SK-N-SH (cell line): ENCODE data around the gene DUXB. TPM values are rescaled to one million over a fixed set of nuclear protein-coding genes. Genes with fewer than 3 reads are reported as not detected.

ENCODE experiments used
- CTCF ChIA-PET: fragments of 300-600, 350-600 bp; formaldehyde crosslinking; extraction: SDS; loops from one replicate; lab custom pipeline; 2021; lab: Yijun Ruan, JAX
- POLR2A ChIA-PET: fragments of 350-600 bp; sonication (Branson Sonifier 250); formaldehyde crosslinking; extraction: SDS; loops from one replicate; lab custom pipeline; 2020; ENCODE audit warnings: antibody characterized with exemption, inconsistent platforms; lab: Yijun Ruan, JAX
- DNase-seq: peaks from one replicate; pipeline ENCODE4 v3.0.0; 2012
- H2AFZ ChIP-seq: fragments of 200-600 bp; sonication (generic); 2 replicates; pipeline ENCODE4 v1.8.1; 2016; ENCODE audit warnings: antibody characterized with exemption, mild to moderate bottlenecking, low read depth
- H3F3A ChIP-seq: fragments of 200-600 bp; sonication (generic); replicated peaks from 2 replicates; pipeline ENCODE3; 2016; ENCODE audit warnings: antibody characterized with exemption, mild to moderate bottlenecking; ENCODE audit not compliant: insufficient read depth
- H3K27ac ChIP-seq, 2 experiments: fragments of 200-500 bp in 1 of 2; fragments of 200-600 bp in 1 of 2; sonication (Bioruptor generic) in 1 of 2; sonication (generic), shearing (Covaris generic) in 1 of 2; 2 replicates each; pipeline versions ENCODE4 v1.5.1 to v1.6.1; 2014 to 2016; ENCODE audit warnings: low read depth in 2 of 2, inconsistent platforms in 1 of 2, low read length in 1 of 2, mild to moderate bottlenecking in 1 of 2, mixed read lengths in 1 of 2
- H3K27me3 ChIP-seq: fragments of 200-600 bp; sonication (generic), shearing (Covaris generic); 2 replicates; pipeline ENCODE4 v1.6.1; 2016; ENCODE audit warnings: mixed run types; ENCODE audit not compliant: insufficient read depth
- H3K36me3 ChIP-seq, 2 experiments: fragments of 200-500 bp in 1 of 2; fragments of 200-600 bp in 1 of 2; sonication (Bioruptor generic) in 1 of 2; sonication (generic) in 1 of 2; replicated peaks in 1 of 2; 2 replicates each; pipeline versions ENCODE3 to v1.5.1; 2014 to 2016; ENCODE audit warnings: low read length in 1 of 2, mild to moderate bottlenecking in 1 of 2; ENCODE audit not compliant: insufficient read depth in 2 of 2, control insufficient read depth in 1 of 2
- H3K4me1 ChIP-seq, 2 experiments: fragments of 200-500 bp in 1 of 2; fragments of 200-600 bp in 1 of 2; sonication (Bioruptor generic) in 1 of 2; sonication (generic), shearing (Covaris generic) in 1 of 2; 2 replicates each; pipeline versions ENCODE4 v1.5.1 to v1.6.1; 2014 to 2016; ENCODE audit warnings: low read depth in 1 of 2, low read length in 1 of 2, mixed run types in 1 of 2; ENCODE audit not compliant: insufficient read depth in 2 of 2, control insufficient read depth in 1 of 2
- H3K4me2 ChIP-seq: fragments of 200-600 bp; sonication (generic), shearing (Covaris generic); 2 replicates; pipeline ENCODE4 v1.6.1; 2017; ENCODE audit warnings: mixed run types
- H3K4me3 ChIP-seq, 2 experiments: fragments of 200-500 bp in 1 of 2; fragments of 200-600 bp in 1 of 2; sonication (Bioruptor generic) in 1 of 2; sonication (generic), shearing (Covaris generic) in 1 of 2; 2 replicates each; pipeline versions ENCODE4 v1.5.1 to v1.8.1; 2014 to 2016; ENCODE audit warnings: low read depth in 2 of 2, inconsistent platforms in 1 of 2, low read length in 1 of 2, mild to moderate bottlenecking in 1 of 2, mixed read lengths in 1 of 2, moderate library complexity in 1 of 2
- H3K79me2 ChIP-seq: fragments of 200-600 bp; sonication (generic); 2 replicates; pipeline ENCODE4 v1.8.1; 2017; ENCODE audit warnings: mild to moderate bottlenecking; ENCODE audit not compliant: insufficient read depth
- H3K9ac ChIP-seq: fragments of 200-600 bp; sonication (generic); 2 replicates; pipeline ENCODE4 v1.6.1; 2017; ENCODE audit warnings: mixed run types
- H3K9me2 ChIP-seq: fragments of 200-600 bp; sonication (generic); 2 replicates; pipeline ENCODE4 v1.6.1; 2017; ENCODE audit warnings: mixed run types
- H3K9me3 ChIP-seq: fragments of 200-600 bp; sonication (generic); 2 replicates; pipeline ENCODE4 v1.6.1; 2017; ENCODE audit warnings: mixed run types, mild to moderate bottlenecking, moderate library complexity
- H4K20me1 ChIP-seq: fragments of 200-600 bp; sonication (generic); 2 replicates; pipeline ENCODE4 v1.6.1; 2017; ENCODE audit warnings: mild to moderate bottlenecking, mixed run types; ENCODE audit not compliant: insufficient read depth
- EZH2phosphoT487 ChIP-seq: fragments of 200-600 bp; sonication (generic); IDR thresholded peaks from 2 replicates; pipeline ENCODE4 v1.6.1; 2017; ENCODE audit warnings: low read depth, mixed run types, mild to moderate bottlenecking, antibody characterized with exemption, moderate library complexity, borderline replicate concordance
- FOSL2 ChIP-seq: IDR thresholded peaks from 2 replicates; pipeline ENCODE4 v1.4.0; 2012; ENCODE audit warnings: low read depth, mild to moderate bottlenecking, moderate library complexity, borderline replicate concordance
- FOXM1 ChIP-seq: IDR thresholded peaks from 2 replicates; pipeline ENCODE4 v1.4.0; 2012; ENCODE audit warnings: low read depth, mild to moderate bottlenecking
- JUND ChIP-seq: IDR thresholded peaks from 2 replicates; pipeline ENCODE4 v1.4.0; 2012
- NFIC ChIP-seq: IDR thresholded peaks from 2 replicates; pipeline ENCODE4 v1.4.0; 2012; ENCODE audit warnings: borderline replicate concordance
- PBX3 ChIP-seq: IDR thresholded peaks from 2 replicates; pipeline ENCODE4; 2012
- SIN3A ChIP-seq: IDR thresholded peaks from 2 replicates; pipeline ENCODE4 v1.6.1; 2012; ENCODE audit warnings: low read depth, mild to moderate bottlenecking, low read length, moderate library complexity, borderline replicate concordance
- SMC3 ChIP-seq: IDR thresholded peaks from 2 replicates; pipeline ENCODE4 v1.6.1; 2012; ENCODE audit warnings: low read depth, low read length, improper control_type of control experiment
- USF1 ChIP-seq: IDR thresholded peaks from 2 replicates; pipeline ENCODE4 v1.4.0; 2012; ENCODE audit warnings: low read depth, borderline replicate concordance
- USF2 ChIP-seq: fragments of 150-350 bp; IDR thresholded peaks from 2 replicates; pipeline ENCODE4 v1.6.1; 2017; ENCODE audit warnings: antibody characterized with exemption, low read length, low read depth, borderline replicate concordance
- YY1 ChIP-seq: IDR thresholded peaks from 2 replicates; pipeline ENCODE4 v1.4.0; 2012; ENCODE audit warnings: low read depth, mild to moderate bottlenecking
- WGBS: methylation state at CpG from one replicate; pipeline ENCODE4 v1.1.6; 2017; ENCODE audit warnings: low lambda C conversion rate; 5-methylcytosine and 5-hydroxymethylcytosine counted together
- polyA plus RNA-seq, 3 experiments: library from polyadenylated mRNA; depleted of rRNA; stranded (reverse); fragments of >200 nt; gene quantifications; 2 replicates each; pipeline ENCODE4 v1.2.3, GENCODE V29; 2012
- TF ChIP-seq, protein P1 (sequence below): IDR thresholded peaks from 2 replicates; pipeline ENCODE4 v1.4.0; 2012; ENCODE audit warnings: low read depth

The DUXB gene
- polyA plus RNA-seq, 1 of the 3 experiments (the other 2 are of a cell fraction), result not detected

- no peak overlapping the region for H2AFZ ChIP-seq
- no peaks in the 10 kb centered on the region for H4K20me1 ChIP-seq
- H3K36me3 ChIP-seq, result no peaks in the 10 kb centered on the region
- DNase-seq, result no peak
- H3K9ac ChIP-seq, result no peak overlapping the region
- H3K4me2 ChIP-seq, result no peak overlapping the region
- H3K27me3 ChIP-seq, result no peaks in the 10 kb centered on the region
- H3K4me3 ChIP-seq, result no peak overlapping the region
- no peaks in the 10 kb centered on the region for H3K4me1 ChIP-seq
- H3K27ac ChIP-seq, result no peak overlapping the region
- ChIA-PET CTCF (no interaction called here), POLR2A (no interaction called here)
- no peaks in the 10 kb centered on the region for H3K9me3 ChIP-seq
- H3K79me2 ChIP-seq, result no peaks in the 10 kb centered on the region
- H3F3A ChIP-seq, result no peaks in the 10 kb centered on the region
- H3K9me2 ChIP-seq, result no peaks in the 10 kb centered on the region
- TF ChIP-seq SMC3 (no peak), FOSL2 (no peak), USF2 (no peak), EZH2phosphoT487 (no peak)
- WGBS, result 62% methylated on average over 5 of the region's 5 CpGs
Observed at GRCh38 chr16:75679366-75679765, 21.9 kb downstream of the DUXB start.

GRCh38 chr16:75676909-75677308 lies 24.4 kb downstream of the DUXB start, which contains the start of gene CPHXL2:
Gene CPHXL2, minus strand, starts transcription at chr16:75677009. Its CDS starts 10 bp downstream, at chr16:75676999.
- no peak within 1 kb of the TSS for H2AFZ ChIP-seq
- no peaks in the 10 kb centered on the region for H3K4me1 ChIP-seq
- H3K9me3 ChIP-seq, result no peaks in the 10 kb centered on the region
- TF ChIP-seq PBX3 (no peak), FOSL2 (no peak), YY1 (no peak), SIN3A (no peak), USF1 (no peak), NFIC (no peak), FOXM1 (no peak), EZH2phosphoT487 (no peak), JUND (no peak)
- TF ChIP-seq, protein P1, sequence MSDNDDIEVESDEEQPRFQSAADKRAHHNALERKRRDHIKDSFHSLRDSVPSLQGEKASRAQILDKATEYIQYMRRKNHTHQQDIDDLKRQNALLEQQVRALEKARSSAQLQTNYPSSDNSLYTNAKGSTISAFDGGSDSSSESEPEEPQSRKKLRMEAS, result no peak
- no peaks in the 10 kb centered on the region for H3K36me3 ChIP-seq
- H4K20me1 ChIP-seq, result no peaks in the 10 kb centered on the region
- H3F3A ChIP-seq, result no peaks in the 10 kb centered on the region
- H3K4me3 ChIP-seq, result no peak within 1 kb of the TSS
- WGBS, result 46% methylated on average over 4 of the region's 4 CpGs
- H3K9me2 ChIP-seq, result no peaks in the 10 kb centered on the region
- DNase-seq, result no peak
- no peaks in the 10 kb centered on the region for H3K27me3 ChIP-seq
- no peaks in the 10 kb centered on the region for H3K79me2 ChIP-seq
- H3K9ac ChIP-seq, result no peak within 1 kb of the TSS
- no peak within 1 kb of the TSS for H3K27ac ChIP-seq
- H3K4me2 ChIP-seq, result no peak within 1 kb of the TSS
- CTCF ChIA-PET, result no interaction called here
- POLR2A ChIA-PET, result no interaction called here
